Chondrocyte (in vitro differentiated cells): ENCODE results near the gene PCK1. TPM values are rescaled to one million over a fixed set of nuclear protein-coding genes. Genes with fewer than 3 reads are reported as not detected.

Experiments
- DNase-seq: peaks from one replicate; pipeline ENCODE4 v3.0.0; 2021; ENCODE audit warnings: mixed read lengths, low spot score
- H3K27ac Mint-ChIP-seq: one replicate; pipeline ENCODE4 v1.8.0; 2021; ENCODE audit warnings: mild to moderate bottlenecking, moderate library complexity, mixed read lengths; ENCODE audit not compliant: unreplicated experiment
- H3K27me3 Mint-ChIP-seq: 2 replicates; pipeline ENCODE4 v1.8.0; 2021; ENCODE audit warnings: low read depth, mixed read lengths
- H3K36me3 Mint-ChIP-seq: 2 replicates; pipeline ENCODE4 v1.8.0; 2021; ENCODE audit warnings: low read depth, mixed read lengths
- H3K4me1 Mint-ChIP-seq: 2 replicates; pipeline ENCODE4 v1.8.0; 2021; ENCODE audit warnings: low read depth, mild to moderate bottlenecking, mixed read lengths
- H3K4me3 Mint-ChIP-seq: one replicate; pipeline ENCODE4 v1.8.0; 2021; ENCODE audit warnings: mild to moderate bottlenecking, moderate library complexity, mixed read lengths; ENCODE audit not compliant: unreplicated experiment
- H3K9me3 Mint-ChIP-seq: 2 replicates; pipeline ENCODE4 v1.8.0; 2021; ENCODE audit warnings: low read depth, mixed read lengths
- CTCF ChIP-seq: fragments of 200-600 bp; sonication (generic); IDR thresholded peaks from 2 replicates; pipeline ENCODE4 v1.5.0; 2021; ENCODE audit warnings: antibody characterized with exemption, mild to moderate bottlenecking, moderate library complexity
- total RNA-seq: library from RNA; stranded (reverse); gene quantifications from 3 replicates; pipeline ENCODE4 v1.2.1, GENCODE V29; 2021

PCK1 gene
- total RNA-seq, 1 donor from 2014 or later, result not detected

- no peak overlapping the region for H3K27ac Mint-ChIP-seq
- no peak for DNase-seq
- peaks cover under 1% of the 10 kb centered on the region for H3K4me1 Mint-ChIP-seq
- TF ChIP-seq CTCF, result no peak
- no peaks in the 10 kb centered on the region for H3K9me3 Mint-ChIP-seq
- no peaks in the 10 kb centered on the region for H3K36me3 Mint-ChIP-seq
- H3K27me3 Mint-ChIP-seq, result peaks cover 34% of the 10 kb centered on the region
- H3K4me3 Mint-ChIP-seq, result no peak overlapping the region
Observed at GRCh38 chr20:57576002-57576401, 15.1 kb downstream of the PCK1 start.

GRCh38 chr20:57576617-57577550 is 16.0 kb downstream of the PCK1 start:
- Mint-ChIP-seq H3K4me1 (peaks cover 2% of the 10 kb centered on the region), H3K36me3 (no peaks in the 10 kb centered on the region), H3K27me3 (peaks cover 32% of the 10 kb centered on the region), H3K9me3 (no peaks in the 10 kb centered on the region), H3K27ac (no peak overlapping the region), H3K4me3 (no peak overlapping the region)
- no peak for TF ChIP-seq CTCF
- DNase-seq, result no peak

GRCh38 chr20:57577679-57578475 is 17.0 kb downstream of the PCK1 start:
- Mint-ChIP-seq H3K4me1 (peaks cover 12% of the 10 kb centered on the region), H3K27me3 (peaks cover 30% of the 10 kb centered on the region), H3K36me3 (no peaks in the 10 kb centered on the region), H3K9me3 (no peaks in the 10 kb centered on the region), H3K27ac (no peak overlapping the region), H3K4me3 (no peak overlapping the region)
- TF ChIP-seq CTCF, result no peak
- DNase-seq, result no peak

GRCh38 chr20:57578476-57579165 is 17.7 kb downstream of the PCK1 start:
- H3K4me1 Mint-ChIP-seq, result peaks cover 18% of the 10 kb centered on the region
- DNase-seq, result no peak
- no peak overlapping the region for H3K4me3 Mint-ChIP-seq
- no peaks in the 10 kb centered on the region for H3K9me3 Mint-ChIP-seq
- no peak for TF ChIP-seq CTCF
- peaks cover 24% of the 10 kb centered on the region for H3K27me3 Mint-ChIP-seq
- H3K36me3 Mint-ChIP-seq, result no peaks in the 10 kb centered on the region
- H3K27ac Mint-ChIP-seq, result no peak overlapping the region
